Stimulated activated CD4-positive, alpha-beta T cell treated with anti-CD3 and anti-CD28 coated beads, Interleukin-12 subunit alpha, Interleukin-12 subunit beta, amount 100 ng/mL, for 24 hours (primary cell): Measurements from ENCODE around the gene PREX1.

Experiments
- DNase-seq, 2 experiments: peaks; one replicate each; pipeline ENCODE4 v3.0.0-alpha.2; 2020; ENCODE audit warnings: low read depth in 2 of 2

The PREX1 gene

DNA sequence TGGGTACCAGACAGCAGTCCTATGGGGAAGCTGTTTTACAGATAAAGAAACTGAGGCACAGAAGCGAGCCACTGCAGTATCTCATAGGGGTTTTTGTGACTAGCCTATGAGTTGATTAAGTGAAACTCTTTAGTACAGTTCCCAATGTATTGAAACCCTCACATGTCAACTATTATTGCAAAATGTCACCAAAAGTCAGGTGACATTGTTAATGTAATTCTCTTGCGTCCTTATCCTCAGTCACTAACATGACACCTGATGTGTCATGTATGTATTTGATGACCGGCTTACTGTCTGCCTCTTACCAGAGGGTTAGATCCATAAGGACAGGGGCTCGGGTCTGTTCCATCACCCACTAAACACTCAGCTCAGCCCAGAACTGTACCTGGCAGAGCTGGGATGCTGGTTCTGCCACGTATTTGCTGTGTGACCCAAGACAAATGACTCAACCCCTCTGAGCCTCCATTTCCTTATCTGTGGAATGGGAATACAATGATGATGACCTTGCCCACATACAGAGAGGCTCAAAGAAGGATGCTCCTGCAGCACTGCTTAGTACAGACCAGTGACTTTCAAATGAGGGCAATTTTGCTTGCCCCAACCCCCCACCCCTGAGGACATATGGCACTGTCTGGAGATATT is 32.9 kb downstream of the PREX1 start:
- no peak for DNase-seq

DNA sequence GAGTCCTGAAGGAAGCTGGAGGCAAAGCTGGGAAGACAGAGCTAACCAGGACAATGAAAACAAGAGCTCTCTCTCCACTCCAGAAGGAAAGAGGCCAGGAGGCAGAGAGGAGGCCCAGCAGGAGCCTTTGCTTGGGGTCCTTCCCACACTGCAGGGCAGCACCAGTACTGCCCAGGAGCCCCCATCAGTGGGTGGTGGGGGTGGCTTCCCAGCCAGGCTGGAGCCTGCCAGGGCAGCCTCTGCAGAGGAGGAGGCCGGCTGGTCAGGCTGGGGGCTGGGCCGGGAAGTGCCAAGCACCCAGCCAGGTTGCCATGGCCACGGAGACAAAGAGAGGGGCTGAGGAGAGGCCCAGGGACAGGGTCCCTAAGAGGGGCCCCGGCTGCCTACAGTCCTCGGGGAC is 33.4 kb downstream of the PREX1 start:
- no peak for DNase-seq

GRCh38 chr20:48793776-48794175 is 34.0 kb downstream of the PREX1 start:
- DNase-seq = no peak

DNA sequence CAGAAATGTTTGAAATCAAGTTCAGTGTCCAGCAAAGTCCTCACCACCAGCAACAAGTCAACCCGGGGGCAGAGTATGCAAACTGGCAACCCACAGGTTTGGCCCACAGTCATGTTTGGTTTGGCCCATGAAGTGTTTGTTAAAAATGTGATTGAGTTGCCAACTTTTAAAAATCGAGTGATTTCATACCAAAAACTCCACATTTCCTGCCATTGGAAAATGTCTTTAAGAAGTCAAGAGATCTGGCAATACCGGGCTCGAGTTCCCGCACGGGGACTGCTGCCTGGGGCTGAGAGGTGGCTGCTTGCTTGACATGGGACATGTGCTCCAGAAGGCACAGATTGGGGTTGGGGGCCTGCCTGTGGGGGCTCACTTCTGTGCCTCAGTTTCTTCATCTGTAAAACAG is 36.1 kb downstream of the PREX1 start:
- no peak for DNase-seq

DNA sequence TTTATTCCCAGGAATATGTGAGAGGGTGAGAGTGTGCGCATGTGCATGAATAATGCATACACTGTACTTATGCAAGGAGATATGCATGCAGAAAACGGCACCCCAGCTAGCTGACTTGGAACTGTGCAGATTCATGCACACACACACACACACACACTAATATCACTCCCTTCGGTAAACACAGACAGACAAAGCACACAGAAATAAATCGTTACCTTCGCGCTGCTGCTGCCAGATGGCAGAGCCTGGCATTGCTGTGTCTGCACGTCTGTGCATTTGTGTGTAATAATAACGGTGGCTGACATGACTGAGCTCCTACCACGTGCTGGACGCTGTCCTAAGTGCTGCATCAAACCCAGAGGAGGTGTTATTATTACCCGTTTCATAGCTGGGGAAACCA is 36.8 kb downstream of the PREX1 start:
- DNase-seq = no peak

DNA sequence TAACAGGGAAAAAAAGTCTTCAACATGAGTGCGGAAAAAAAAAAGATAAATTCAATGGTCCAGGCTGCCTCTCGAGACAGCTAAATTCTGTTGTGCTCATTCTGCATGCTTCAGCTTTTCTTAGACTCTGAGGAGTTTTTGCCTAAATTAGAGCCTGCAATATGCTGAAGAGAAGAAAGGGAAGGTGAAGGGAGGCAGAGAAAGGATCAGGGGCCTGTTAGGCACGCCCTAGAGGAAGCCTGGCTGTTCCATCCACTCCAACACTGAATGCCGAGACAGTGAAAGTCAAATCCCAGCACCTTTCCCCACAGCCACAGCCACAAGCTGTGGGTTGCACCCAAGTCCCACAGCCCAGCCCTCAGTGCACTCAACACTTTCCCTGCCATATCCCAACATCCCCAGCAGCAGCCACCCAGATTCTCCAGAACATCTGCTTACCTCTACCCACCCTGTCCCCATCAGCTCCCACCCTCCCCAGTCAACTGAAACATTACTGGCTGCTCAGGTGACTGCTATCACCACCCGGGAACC is 37.3 kb downstream of the PREX1 start:
- DNase-seq = no peak

- no peak for DNase-seq
These were observed 37.9 kb downstream of the PREX1 start for GRCh38 chr20:48789781-48790472.

DNA sequence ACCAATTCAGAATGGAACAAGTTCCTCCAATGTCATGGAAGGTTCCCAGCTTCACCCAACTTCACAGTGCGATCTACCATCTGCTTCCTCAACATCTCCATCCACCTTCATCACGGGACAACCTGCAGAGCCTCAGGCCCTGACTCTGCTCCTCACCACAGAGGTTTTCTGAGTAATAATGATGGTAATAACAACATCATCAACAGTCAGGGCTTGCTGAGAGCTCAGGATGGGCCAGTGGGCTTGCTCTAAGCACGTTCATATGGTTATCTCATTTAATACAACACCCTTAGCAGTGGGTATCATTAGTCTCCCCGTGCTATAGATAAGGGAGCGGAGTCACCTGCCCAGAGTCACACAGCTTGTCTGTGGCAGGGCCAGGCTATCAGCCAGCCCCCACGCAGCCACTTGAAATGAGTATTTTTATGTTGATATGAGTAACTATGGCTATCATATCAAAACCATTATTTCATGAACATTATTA is 38.6 kb downstream of the PREX1 start:
- no peak for DNase-seq

DNA sequence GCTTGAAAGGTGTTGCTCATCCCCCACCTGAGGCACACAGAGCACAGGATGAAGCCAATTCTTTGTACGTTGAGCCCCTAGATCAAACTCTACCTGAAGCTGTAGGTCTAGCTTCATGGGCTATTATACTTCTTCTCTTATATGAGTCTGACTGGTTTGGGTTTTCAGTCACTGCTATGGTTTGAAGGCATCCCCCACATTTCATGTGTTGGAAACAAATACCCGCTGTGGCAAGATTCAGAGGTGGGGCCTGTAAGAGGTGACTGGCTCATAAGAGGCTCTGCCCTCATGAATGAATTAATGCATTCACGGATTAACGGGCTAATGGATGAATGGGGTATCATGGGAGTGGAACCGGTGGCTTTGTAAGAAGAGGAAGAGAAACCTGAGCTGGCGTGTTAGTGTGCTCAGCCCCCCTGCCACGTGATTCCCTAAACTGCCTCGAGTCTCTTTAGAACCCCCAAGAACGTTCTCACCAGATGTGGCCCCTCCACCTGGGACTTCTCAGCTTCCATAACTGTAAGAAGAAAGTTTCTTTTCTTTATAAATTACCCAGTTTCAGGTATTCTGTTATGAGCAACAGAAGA is 39.2 kb downstream of the PREX1 start:
- no peak for DNase-seq

GRCh38 chr20:48787861-48788375 is 39.9 kb downstream of the PREX1 start:
- no peak for DNase-seq

DNA sequence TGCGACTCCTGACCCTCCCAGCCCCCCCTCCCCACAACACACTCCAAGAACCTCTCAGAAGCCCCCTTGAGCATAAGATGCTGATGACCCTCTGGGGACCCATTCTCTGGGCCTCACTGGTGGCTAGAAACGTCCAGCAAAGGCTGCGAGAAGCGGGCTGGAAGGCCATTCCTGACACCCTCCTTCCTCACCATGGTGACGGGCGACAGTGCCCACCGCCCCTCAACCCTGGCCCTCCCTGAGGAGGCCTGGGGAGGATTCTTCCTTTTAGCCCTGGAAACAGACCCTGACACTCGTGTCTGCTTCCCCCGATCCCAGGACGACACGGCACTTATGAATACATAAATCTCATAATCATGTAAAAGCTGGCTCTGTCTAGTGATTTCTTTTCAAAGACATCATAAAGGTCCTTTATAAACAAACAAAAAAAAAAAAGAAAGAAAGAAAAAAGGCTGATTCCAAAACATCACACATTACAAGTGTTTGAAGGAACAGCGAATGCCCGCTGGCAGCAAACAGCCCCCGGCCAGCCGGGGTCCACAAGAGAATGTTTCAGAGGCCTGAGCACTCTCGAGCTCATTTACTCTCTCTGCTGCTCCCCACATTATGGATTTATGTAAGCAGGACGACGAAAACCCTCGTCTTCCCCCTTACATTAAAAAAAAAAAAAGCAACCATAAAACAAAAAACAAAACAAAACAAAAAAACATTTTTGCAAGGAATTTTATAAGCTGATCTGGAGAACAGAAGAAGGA is 40.7 kb downstream of the PREX1 start:
- no peak for DNase-seq

GRCh38 chr20:48785801-48786200 is 42.0 kb downstream of the PREX1 start:
- no peak for DNase-seq

DNA sequence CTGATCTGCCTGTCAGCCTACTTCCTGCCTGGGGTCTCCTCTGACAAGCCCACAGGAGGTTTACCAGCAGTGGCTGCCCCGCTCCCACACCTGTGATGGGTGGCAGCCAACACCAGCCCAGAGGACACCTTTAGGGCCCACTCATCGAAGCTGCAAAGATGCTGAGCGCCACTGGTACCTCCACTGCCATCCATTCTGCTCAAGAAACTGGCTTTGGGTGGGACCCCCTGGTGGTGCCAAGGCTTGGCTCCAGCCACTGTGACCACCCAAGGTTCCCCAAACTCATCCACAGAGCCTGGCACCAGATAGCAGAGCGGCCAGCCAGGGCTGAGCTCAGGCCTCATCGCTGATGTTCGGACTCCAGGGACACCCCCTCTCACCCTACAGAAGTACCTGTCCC is 42.5 kb downstream of the PREX1 start:
- DNase-seq = no peak

- no peak for DNase-seq
These were observed 43.5 kb downstream of the PREX1 start for GRCh38 chr20:48784273-48784641.

DNA sequence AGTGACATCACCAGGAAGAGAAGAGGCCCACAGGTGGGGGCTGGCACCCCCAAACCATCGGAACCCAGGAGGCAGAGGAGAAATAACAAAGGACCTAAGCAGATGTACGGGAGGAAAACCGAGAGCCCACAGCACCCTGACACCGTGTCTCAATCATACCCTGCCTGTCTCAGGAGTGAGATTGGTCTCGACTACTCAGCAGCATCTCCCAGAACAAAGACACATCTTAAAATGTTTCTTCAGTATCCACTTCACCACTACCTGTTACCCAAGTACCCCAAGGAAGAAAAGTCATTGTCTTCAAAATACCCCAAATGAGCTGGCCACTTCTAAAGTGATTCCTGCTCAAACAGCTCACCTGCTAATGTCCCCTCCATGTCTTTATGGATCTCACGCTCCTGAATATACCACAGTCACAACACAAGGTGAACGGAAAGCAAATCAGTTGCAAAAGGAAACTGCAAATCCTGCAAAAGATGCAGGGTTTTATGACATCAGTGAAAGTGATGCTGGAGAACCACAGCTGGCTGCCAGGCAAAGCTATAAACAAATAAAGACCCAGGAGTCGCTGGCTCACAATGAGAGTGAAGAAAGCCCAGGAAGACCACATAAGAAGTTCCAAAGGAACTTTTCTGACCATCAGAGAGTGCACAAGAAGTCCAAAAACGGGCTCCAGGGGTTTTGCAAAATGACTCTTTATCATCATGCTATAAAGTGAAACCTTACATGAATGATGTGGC is 44.1 kb downstream of the PREX1 start:
- DNase-seq = no peak

GRCh38 chr20:48782901-48783308 is 44.9 kb downstream of the PREX1 start:
- no peak for DNase-seq

DNA sequence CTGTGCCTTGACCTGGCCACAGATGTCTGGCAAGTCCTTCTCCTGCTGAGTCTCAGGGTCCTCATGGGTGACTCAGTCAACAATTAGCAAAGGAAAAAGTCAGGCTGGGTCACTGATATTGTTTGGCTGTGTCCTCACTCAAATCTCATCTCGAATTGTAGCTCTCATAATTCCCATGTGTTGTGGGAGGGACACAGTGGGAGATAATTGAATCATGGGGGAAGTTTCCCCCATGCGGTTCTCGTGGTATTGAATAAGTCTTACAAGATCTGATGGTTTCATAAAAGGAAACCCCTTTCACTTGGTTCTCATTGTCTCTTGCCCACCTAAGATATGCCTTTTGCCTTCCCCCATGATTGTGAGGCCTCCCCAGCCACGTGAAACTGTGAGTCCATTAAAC is 45.7 kb downstream of the PREX1 start:
- DNase-seq = no peak

DNA sequence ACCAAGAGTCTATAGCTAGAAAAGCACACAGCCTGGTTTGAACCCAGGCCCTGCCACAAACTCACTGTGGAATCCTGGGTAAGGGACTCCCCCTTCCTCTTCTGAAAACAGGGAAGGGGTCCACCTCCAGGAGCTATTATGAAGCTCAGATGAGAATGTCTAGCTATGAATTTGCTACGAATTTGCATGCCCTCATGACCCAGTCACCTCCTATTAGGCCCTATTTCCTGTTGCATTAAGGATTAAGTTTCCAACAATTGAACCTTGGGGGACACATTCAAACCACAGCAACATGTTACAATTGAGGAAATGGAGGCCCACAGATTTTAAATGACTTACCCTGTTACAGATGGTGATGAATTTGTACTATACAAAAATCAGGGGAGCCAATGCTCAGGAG is 46.2 kb downstream of the PREX1 start:
- DNase-seq = no peak

GRCh38 chr20:48779435-48779834 is 48.4 kb downstream of the PREX1 start:
- DNase-seq = no peak

DNA sequence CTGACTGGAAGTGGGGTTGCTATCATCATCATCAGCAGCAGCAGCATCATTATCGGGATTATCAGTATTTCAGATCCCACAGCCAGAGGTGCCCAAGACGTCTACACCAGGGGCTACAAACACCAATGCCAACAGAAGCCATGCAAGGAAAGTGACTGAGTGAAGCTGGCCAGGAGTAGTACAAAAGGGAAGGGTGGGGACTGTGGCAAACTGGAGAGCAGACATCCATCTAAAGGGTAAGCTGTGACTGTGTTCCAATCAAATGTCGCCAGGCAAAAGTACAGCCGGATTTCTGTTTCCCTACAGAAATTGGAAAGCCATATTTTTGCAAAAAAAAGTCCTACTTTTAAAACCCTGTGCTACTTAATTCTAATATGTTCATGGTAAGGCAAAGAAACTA is 50.0 kb downstream of the PREX1 start:
- no peak for DNase-seq

- no peak for DNase-seq
These were observed 50.8 kb downstream of the PREX1 start for GRCh38 chr20:48777005-48777404.
